Left renal cortex interstitium (tissue), 4 donors: ENCODE measurements around the gene RCCD1. TPM values are rescaled to one million over a fixed set of nuclear protein-coding genes. Genes with fewer than 3 reads are reported as not detected.

Experiments
- DNase-seq, 4 donors: peaks; one replicate each; pipeline ENCODE4 v3.0.0-alpha.2; 2013; ENCODE audit warnings: low read depth in 4 of 4, low spot score in 2 of 4, missing footprints in 1 of 4
- polyA plus RNA-seq, 4 donors: library from polyadenylated mRNA; unstranded; fragments of 120-200 nt; gene quantifications; one replicate each; pipeline ENCODE4 v1.2.1, GENCODE V29; 2013; ENCODE audit not compliant: insufficient read length in 4 of 4

The RCCD1 gene
- polyA plus RNA-seq, 4 donors: 14.4 to 21.3 (median 17.7) TPM

GRCh38 chr15:90941038-90941437, 13.6 kb upstream of the RCCD1 start:
- no peak for DNase-seq

GRCh38 chr15:90942354-90943120, 12.1 kb upstream of the RCCD1 start:
- no peak for DNase-seq

- no peak for DNase-seq
Measured at GRCh38 chr15:90945091-90945490, 9.6 kb upstream of the RCCD1 start.

GRCh38 chr15:90946538-90946937, 8.1 kb upstream of the RCCD1 start:
- no peak for DNase-seq

- DNase-seq: no peak
Measured at GRCh38 chr15:90946941-90947576, 7.6 kb upstream of the RCCD1 start.

GRCh38 chr15:90947577-90948357, 6.9 kb upstream of the RCCD1 start:
- no peak for DNase-seq

- no peak for DNase-seq
Measured at GRCh38 chr15:90948506-90948905, 6.2 kb upstream of the RCCD1 start.

GRCh38 chr15:90949979-90950675, 4.6 kb upstream of the RCCD1 start:
- DNase-seq: no peak

- no peak for DNase-seq
Measured at GRCh38 chr15:90950676-90951075, 4.0 kb upstream of the RCCD1 start.

- no peak for DNase-seq
Measured at GRCh38 chr15:90952901-90953677, 1.6 kb upstream of the RCCD1 start.

GRCh38 chr15:90953947-90954711, 555 bp upstream of the RCCD1 start:
- DNase-seq: no peak

- DNase-seq: no peak
Measured at GRCh38 chr15:90955624-90956273, 1.1 kb downstream of the RCCD1 start.

GRCh38 chr15:90956274-90957030, 1.8 kb downstream of the RCCD1 start:
- peak in 3 of 4 donors; percentile 48 to 72 (median 55) for DNase-seq

- peak in 3 of 4 donors; percentile 7 to 21 (median 16) for DNase-seq
Measured at GRCh38 chr15:90957031-90957790, 2.5 kb downstream of the RCCD1 start.

- no peak for DNase-seq
Measured at GRCh38 chr15:90957791-90958190, 3.1 kb downstream of the RCCD1 start.

GRCh38 chr15:90959028-90959595, 4.4 kb downstream of the RCCD1 start:
- DNase-seq: no peak

- no peak for DNase-seq
Measured at GRCh38 chr15:90959894-90960293, 5.2 kb downstream of the RCCD1 start.
